ENCODE data around the gene SAG.

DNA sequence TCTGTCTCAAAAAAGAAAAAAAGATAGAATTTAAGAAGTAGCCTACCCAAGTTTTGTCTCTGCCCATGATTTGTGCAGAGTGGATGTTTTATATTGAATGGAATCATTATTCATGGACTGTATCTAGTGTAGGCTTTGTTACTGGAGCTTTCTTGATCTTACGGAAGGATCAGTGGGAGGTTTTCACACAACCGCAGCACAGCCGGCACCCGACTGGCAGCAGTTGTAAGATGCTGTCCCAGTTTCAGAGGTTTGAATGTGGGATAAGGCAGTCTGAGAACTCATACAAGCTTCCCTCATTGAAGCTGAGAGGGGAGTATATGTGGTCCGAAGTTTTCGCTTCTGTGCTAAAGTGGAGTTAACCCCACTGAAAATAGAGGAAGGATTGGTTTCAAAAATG lies 19.7 kb upstream of the SAG start:
- TF ChIP-seq CTCF (IDR thresholded peaks at IDR 0.05 in 4 of 5, conservative IDR thresholded peaks at IDR 0.05 in 1 of 5): no peak
- no peak for TF ChIP-seq POLR2A (IDR thresholded peaks at IDR 0.05)

Measured in gastrocnemius medialis (tissue), 4 donors.